HEK293 (cell line): ENCODE measurements around the gene CALCOCO1.

Experiments used
- CTCF ChIA-PET: fragments of 350-600 bp; formaldehyde crosslinking; extraction: SDS; loops from one replicate; lab custom pipeline; 2021; ENCODE audit warnings: antibody characterized with exemption; lab: Yijun Ruan, JAX
- POLR2A ChIA-PET: fragments of 300-600 bp; formaldehyde crosslinking; extraction: SDS; loops from one replicate; lab custom pipeline; 2020; ENCODE audit warnings: antibody characterized with exemption, inconsistent platforms; lab: Yijun Ruan, JAX
- H3K27ac ChIP-seq: fragments of 200-500 bp; sonication (Bioruptor generic); 2 replicates; pipeline ENCODE4 v1.5.1; 2014; ENCODE audit warnings: low read depth, low read length, control low read depth, inconsistent platforms; ENCODE audit errors: extremely low read depth
- H3K36me3 ChIP-seq, 2 experiments: fragments of 200-500 bp in 1 of 2; sonication (Bioruptor generic) in 1 of 2; 1 replicate in 1 of 2; 2 replicates in 1 of 2; pipeline ENCODE4 v1.5.1; 2014 to 2017; ENCODE audit warnings: inconsistent platforms in 2 of 2, low read length in 2 of 2; ENCODE audit not compliant: control insufficient read depth in 2 of 2, insufficient read depth in 1 of 2
- H3K4me1 ChIP-seq: fragments of 200-500 bp; sonication (Bioruptor generic); 2 replicates; pipeline ENCODE4 v1.5.1; 2014; ENCODE audit warnings: mild to moderate bottlenecking, low read length, inconsistent platforms; ENCODE audit not compliant: control insufficient read depth, insufficient read depth
- H3K4me3 ChIP-seq: 2 replicates; pipeline ENCODE4 v1.5.1; 2011; ENCODE audit warnings: low read depth, mild to moderate bottlenecking, control low read depth, low read length, moderate library complexity
- H3K9me3 ChIP-seq: fragments of 200-500 bp; sonication (Bioruptor generic); 2 replicates; pipeline ENCODE4 v1.5.1; 2014; ENCODE audit warnings: low read depth, low read length, inconsistent platforms; ENCODE audit not compliant: control insufficient read depth, insufficient read depth
- GLIS1 ChIP-seq: fragments of 450-650 bp; formaldehyde crosslinking; IDR thresholded peaks from 2 replicates; pipeline ENCODE4 v1.5.1; 2016; ENCODE audit warnings: missing biosample characterization, missing genetic modification characterization
- GLIS2 ChIP-seq: fragments of 450-650 bp; formaldehyde crosslinking; IDR thresholded peaks from 2 replicates; pipeline ENCODE4 v1.5.1; 2016; ENCODE audit warnings: missing biosample characterization, missing genetic modification characterization
- KLF1 ChIP-seq: fragments of 450-650 bp; formaldehyde crosslinking; IDR thresholded peaks from 2 replicates; pipeline ENCODE4 v1.5.1; 2016; ENCODE audit warnings: missing biosample characterization, missing genetic modification characterization
- MYNN ChIP-seq: fragments of 450-650 bp; formaldehyde crosslinking; IDR thresholded peaks from 2 replicates; pipeline ENCODE4 v1.5.1; 2016; ENCODE audit warnings: missing biosample characterization, missing genetic modification characterization, borderline replicate concordance
- PRDM1 ChIP-seq: fragments of 450-650 bp; formaldehyde crosslinking; IDR thresholded peaks from 2 replicates; pipeline ENCODE4; 2016; ENCODE audit warnings: missing biosample characterization, missing genetic modification characterization
- YY1 ChIP-seq: fragments of 450-650 bp; formaldehyde crosslinking; IDR thresholded peaks from 2 replicates; pipeline ENCODE4 v1.5.1; 2018; ENCODE audit warnings: missing biosample characterization, missing genetic modification characterization
- ZBTB17 ChIP-seq: fragments of 450-650 bp; formaldehyde crosslinking; IDR thresholded peaks from 2 replicates; pipeline ENCODE4 v1.5.1; 2016; ENCODE audit warnings: missing biosample characterization, missing genetic modification characterization
- ZBTB20 ChIP-seq: fragments of 450-650 bp; formaldehyde crosslinking; IDR thresholded peaks from 2 replicates; pipeline ENCODE4 v1.5.1; 2016; ENCODE audit warnings: missing biosample characterization, missing genetic modification characterization
- ZBTB7A ChIP-seq: fragments of 450-650 bp; formaldehyde crosslinking; IDR thresholded peaks from 2 replicates; pipeline ENCODE4 v1.5.1; 2016; ENCODE audit warnings: low read depth, missing biosample characterization, missing genetic modification characterization
- ZNF121 ChIP-seq: fragments of 450-650 bp; formaldehyde crosslinking; IDR thresholded peaks from 2 replicates; pipeline ENCODE4 v1.5.1; 2016; ENCODE audit warnings: missing biosample characterization, missing genetic modification characterization
- ZNF19 ChIP-seq: fragments of 450-650 bp; formaldehyde crosslinking; IDR thresholded peaks from 2 replicates; pipeline ENCODE4; 2016; ENCODE audit warnings: missing biosample characterization, missing genetic modification characterization, low read depth
- ZNF211 ChIP-seq: fragments of 450-650 bp; formaldehyde crosslinking; IDR thresholded peaks from 2 replicates; pipeline ENCODE4 v1.5.1; 2016; ENCODE audit warnings: low read depth, missing biosample characterization, missing genetic modification characterization
- ZNF391 ChIP-seq: fragments of 450-650 bp; formaldehyde crosslinking; IDR thresholded peaks from 2 replicates; pipeline ENCODE4 v1.5.1; 2016; ENCODE audit warnings: low read depth, missing biosample characterization, missing genetic modification characterization, borderline replicate concordance
- ZNF394 ChIP-seq: fragments of 450-650 bp; formaldehyde crosslinking; IDR thresholded peaks from 2 replicates; pipeline ENCODE4 v1.5.1; 2016; ENCODE audit warnings: missing biosample characterization, missing genetic modification characterization, mild to moderate bottlenecking, moderate library complexity, borderline replicate concordance
- ZNF473 ChIP-seq: fragments of 450-650 bp; formaldehyde crosslinking; IDR thresholded peaks from 2 replicates; pipeline ENCODE4 v1.5.1; 2017; ENCODE audit warnings: missing biosample characterization, missing genetic modification characterization
- ZNF544 ChIP-seq: fragments of 450-650 bp; formaldehyde crosslinking; IDR thresholded peaks from 2 replicates; pipeline ENCODE4 v1.5.0; 2017; ENCODE audit warnings: missing biosample characterization, missing genetic modification characterization
- ZNF639 ChIP-seq: fragments of 450-650 bp; formaldehyde crosslinking; IDR thresholded peaks from 2 replicates; pipeline ENCODE4 v1.5.1; 2016; ENCODE audit warnings: missing biosample characterization, missing genetic modification characterization
- ZNF664 ChIP-seq: fragments of 450-650 bp; formaldehyde crosslinking; IDR thresholded peaks from 2 replicates; pipeline ENCODE4 v1.5.1; 2016; ENCODE audit warnings: missing biosample characterization, missing genetic modification characterization
- ZNF776 ChIP-seq: fragments of 450-650 bp; formaldehyde crosslinking; IDR thresholded peaks from 2 replicates; pipeline ENCODE4 v1.5.0; 2017; ENCODE audit warnings: missing biosample characterization, missing genetic modification characterization, borderline replicate concordance
- ZNF777 ChIP-seq: fragments of 450-650 bp; formaldehyde crosslinking; IDR thresholded peaks from 2 replicates; pipeline ENCODE4 v1.5.1; 2017; ENCODE audit warnings: missing biosample characterization, missing genetic modification characterization, borderline replicate concordance
- ZNF843 ChIP-seq: fragments of 450-650 bp; formaldehyde crosslinking; IDR thresholded peaks from 2 replicates; pipeline ENCODE4 v1.5.1; 2016; ENCODE audit warnings: missing biosample characterization, missing genetic modification characterization
- TF ChIP-seq, protein P1 (sequence below): fragments of 450-650 bp; formaldehyde crosslinking; IDR thresholded peaks from 2 replicates; pipeline ENCODE4 v1.5.1; 2016; ENCODE audit warnings: missing biosample characterization, missing genetic modification characterization

The CALCOCO1 gene

GRCh38 chr12:53725824-53726223, 1.4 kb downstream of the CALCOCO1 start:
- Histone ChIP-seq H3K27ac (no peak overlapping the region), H3K4me1 (peaks cover 2% of the 10 kb centered on the region; the same call in 1 of the 2 replicates), H3K4me3 (no peak overlapping the region), H3K9me3 (no peaks in the 10 kb centered on the region), H3K36me3 (peaks cover 0 to 38% of the 10 kb centered on the region in 2 experiments; a peak in 1 of 3 replicates)
- ChIA-PET CTCF (interaction anchor here (0.7 to 18.2 kb wide), 5 partner anchors 12 to 344 kb away, joined by 3 to 327 read pairs (median 4); no protein-coding TSS in a partner anchor), POLR2A (no interaction called here)
- TF ChIP-seq ZNF777 (no peak), GLIS2 (tag by site-specific recombination) (no peak), ZNF121 (tag by site-specific recombination) (no peak), YY1 (no peak), ZNF544 (tag by site-specific recombination) (no peak), ZNF19 (tag by site-specific recombination) (no peak), ZNF776 (tag by site-specific recombination) (no peak), ZNF843 (no peak), MYNN (no peak)
- TF ChIP-seq, protein P1, sequence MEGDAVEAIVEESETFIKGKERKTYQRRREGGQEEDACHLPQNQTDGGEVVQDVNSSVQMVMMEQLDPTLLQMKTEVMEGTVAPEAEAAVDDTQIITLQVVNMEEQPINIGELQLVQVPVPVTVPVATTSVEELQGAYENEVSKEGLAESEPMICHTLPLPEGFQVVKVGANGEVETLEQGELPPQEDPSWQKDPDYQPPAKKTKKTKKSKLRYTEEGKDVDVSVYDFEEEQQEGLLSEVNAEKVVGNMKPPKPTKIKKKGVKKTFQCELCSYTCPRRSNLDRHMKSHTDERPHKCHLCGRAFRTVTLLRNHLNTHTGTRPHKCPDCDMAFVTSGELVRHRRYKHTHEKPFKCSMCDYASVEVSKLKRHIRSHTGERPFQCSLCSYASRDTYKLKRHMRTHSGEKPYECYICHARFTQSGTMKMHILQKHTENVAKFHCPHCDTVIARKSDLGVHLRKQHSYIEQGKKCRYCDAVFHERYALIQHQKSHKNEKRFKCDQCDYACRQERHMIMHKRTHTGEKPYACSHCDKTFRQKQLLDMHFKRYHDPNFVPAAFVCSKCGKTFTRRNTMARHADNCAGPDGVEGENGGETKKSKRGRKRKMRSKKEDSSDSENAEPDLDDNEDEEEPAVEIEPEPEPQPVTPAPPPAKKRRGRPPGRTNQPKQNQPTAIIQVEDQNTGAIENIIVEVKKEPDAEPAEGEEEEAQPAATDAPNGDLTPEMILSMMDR (tag by site-specific recombination): no peak

- POLR2A ChIA-PET: interaction anchor here (0.9 kb wide), 1 partner anchor 21 kb away, joined by 3 read pairs; no protein-coding TSS in a partner anchor
- no peaks in the 10 kb centered on the region for H3K4me1 ChIP-seq
- no peak overlapping the region for H3K4me3 ChIP-seq
- no peak overlapping the region for H3K27ac ChIP-seq
- H3K36me3 ChIP-seq: peaks cover 0 to 53% of the 10 kb centered on the region in 2 experiments; a peak in 1 of 3 replicates
- CTCF ChIA-PET: interaction anchor here (1.0 to 18.2 kb wide), 4 partner anchors 10 to 47 kb away, joined by 5 to 327 read pairs (median 12); no protein-coding TSS in a partner anchor
- no peaks in the 10 kb centered on the region for H3K9me3 ChIP-seq
- TF ChIP-seq ZNF639 (tag by site-specific recombination) (no peak), ZBTB7A (tag by site-specific recombination) (no peak), ZBTB20 (tag by site-specific recombination) (peak; percentile 42; the same call in 1 of the 2 replicates), ZNF664 (tag by site-specific recombination) (0 out of 2 replicates have a peak, but pooled peaks have one; percentile 22), ZNF211 (no peak), GLIS1 (tag by site-specific recombination) (no peak), ZNF121 (tag by site-specific recombination) (peak; percentile 99), KLF1 (no peak), ZNF394 (tag by site-specific recombination) (no peak), ZNF391 (tag by site-specific recombination) (no peak), PRDM1 (tag by site-specific recombination) (peak; percentile 51; the same call in 1 of the 2 replicates), ZBTB17 (0 out of 2 replicates have a peak, but pooled peaks have one; percentile 37), ZNF473 (tag by site-specific recombination) (no peak)
Measured at GRCh38 chr12:53722450-53723041, 4.7 kb downstream of the CALCOCO1 start.
